HG03108 (cell line): ENCODE measurements around the gene CLEC10A.
"Not testable (repeated sequence)": the region's sequence is repeated elsewhere in the genome, so short reads cannot be mapped to it uniquely, and the experiment has no call there.

Source experiments
- ATAC-seq: cut with Tn5 transposase; IDR thresholded peaks from one replicate; pipeline ENCODE4 v1.9.1; 2021; ENCODE audit warnings: moderate library complexity; ENCODE audit not compliant: unreplicated experiment

The CLEC10A gene

GRCh38 chr17:7109461-7110322 lies 29.6 kb upstream of the CLEC10A start:
- ATAC-seq: no peak

GRCh38 chr17:7108981-7109380 lies 28.9 kb upstream of the CLEC10A start:
- no peak for ATAC-seq

GRCh38 chr17:7108560-7108925 lies 28.5 kb upstream of the CLEC10A start:
- ATAC-seq: no peak

- ATAC-seq: no peak
Observed at GRCh38 chr17:7107795-7108559, 27.9 kb upstream of the CLEC10A start.

- no peak for ATAC-seq
Observed at GRCh38 chr17:7107012-7107754, 27.1 kb upstream of the CLEC10A start.

- no peak for ATAC-seq
Observed at GRCh38 chr17:7102421-7102820, 22.4 kb upstream of the CLEC10A start.

GRCh38 chr17:7101531-7101930 lies 21.5 kb upstream of the CLEC10A start:
- ATAC-seq: no peak

GRCh38 chr17:7100641-7101379 lies 20.8 kb upstream of the CLEC10A start:
- not testable (repeated sequence) for ATAC-seq

GRCh38 chr17:7098802-7099459 lies 18.9 kb upstream of the CLEC10A start:
- ATAC-seq: no peak

GRCh38 chr17:7097940-7098339 lies 17.9 kb upstream of the CLEC10A start:
- no peak for ATAC-seq

- no peak for ATAC-seq
Observed at GRCh38 chr17:7095625-7096024, 15.6 kb upstream of the CLEC10A start.

- ATAC-seq: no peak
Observed at GRCh38 chr17:7094652-7095019, 14.6 kb upstream of the CLEC10A start.

- ATAC-seq: not testable (repeated sequence)
Observed at GRCh38 chr17:7091311-7092005, 11.4 kb upstream of the CLEC10A start.

- not testable (repeated sequence) for ATAC-seq
Observed at GRCh38 chr17:7089570-7089969, 9.5 kb upstream of the CLEC10A start.

GRCh38 chr17:7088442-7088841 lies 8.4 kb upstream of the CLEC10A start:
- ATAC-seq: not testable (repeated sequence)

- no peak for ATAC-seq
Observed at GRCh38 chr17:7084088-7084487, 4.0 kb upstream of the CLEC10A start.

- ATAC-seq: no peak
Observed at GRCh38 chr17:7083592-7083991, 3.5 kb upstream of the CLEC10A start.

GRCh38 chr17:7081341-7082062 lies 1.5 kb upstream of the CLEC10A start:
- ATAC-seq: no peak

- ATAC-seq: no peak
Observed at GRCh38 chr17:7080456-7081041, 498 bp upstream of the CLEC10A start.
